ENCODE data around the gene ANGEL1. TPM values are rescaled to one million over a fixed set of nuclear protein-coding genes. Genes with fewer than 3 reads are reported as not detected.
A peak's percentile ranks its signal among the peaks of the same experiment; 100 is the strongest.

ANGEL1 gene
- total and polyA plus RNA-seq, 2 of the 13 experiments (the other 11 are each of a cell fraction or from before 2014, with no cell fraction given) = 14.3 to 20.1 TPM

DNA sequence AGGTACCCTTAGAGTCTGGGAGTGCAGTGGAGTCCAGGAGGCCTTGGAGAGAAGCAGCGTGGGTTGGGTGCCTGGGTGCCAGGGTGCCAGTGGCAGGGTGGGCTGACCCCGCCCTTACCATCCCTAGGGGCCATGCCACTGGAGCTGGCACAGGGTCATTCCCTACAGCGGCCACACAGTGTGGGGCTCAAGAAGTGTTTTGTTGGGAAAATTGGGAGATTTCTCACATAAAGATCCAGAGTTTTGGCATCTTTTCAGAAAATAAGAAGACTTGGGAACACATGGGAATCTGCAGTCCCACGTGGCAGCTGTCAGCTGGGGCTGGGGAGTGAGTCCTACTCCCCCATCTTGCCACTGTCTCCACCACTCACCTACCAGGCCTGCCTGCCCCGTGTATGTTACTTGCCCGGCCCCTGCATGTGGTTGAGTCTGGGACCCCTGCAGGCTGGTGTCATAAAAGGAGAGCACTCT, 47.2 kb downstream of the ANGEL1 start:
- peaks cover 3 to 36% of the 10 kb centered on the region in 2 experiments; a peak in 4 of 5 replicates for H3K27me3 ChIP-seq (ENCODE audit: control insufficient read depth in 1 of 2, insufficient read depth in 2 of 2, low read length in 2 of 2)
- H3K79me2 ChIP-seq (ENCODE audit: insufficient read depth, low read length) = no peaks in the 10 kb centered on the region
- no peaks in the 10 kb centered on the region for H4K20me1 ChIP-seq (ENCODE audit: insufficient read depth, low read length)
- H3K27ac ChIP-seq (ENCODE audit: extremely low read length, insufficient read depth, low read length) = no peak overlapping the region
- no peak for TF ChIP-seq HOXA3 (CRISPR knock-in tag; IDR thresholded peaks at IDR 0.05)
- TF ChIP-seq MNT (IDR thresholded peaks at IDR 0.05) = peak; percentile 95
- DNase-seq (ENCODE audit: low spot score) (no peak), FAIRE-seq (no peak), ATAC-seq (no peak)
- 28% methylated on average over 5 of the region's 6 CpGs for WGBS (ENCODE audit: low lambda C conversion rate)
- POLR2A ChIA-PET = no interaction called here
- CTCF ChIA-PET (ENCODE audit: low intra/inter-chr PET ratio, low total read pairs) = no interaction called here
- H3K4me3 ChIP-seq (replicated peaks in 1 of 3; ENCODE audit: insufficient read depth in 1 of 3, low read depth in 2 of 3, low read length in 3 of 3) = no peak overlapping the region
- H3K36me3 ChIP-seq (replicated peaks in 1 of 2; ENCODE audit: control insufficient read depth in 1 of 2, insufficient read depth in 2 of 2, low read length in 2 of 2) = no peaks in the 10 kb centered on the region
- H3K9ac ChIP-seq (ENCODE audit: insufficient read depth, low read depth, low read length) = no peak overlapping the region
- in situ Hi-C loops (cut with HindIII; ENCODE audit: extremely low pct_ligation_motif_present, low pct_unique_long_range_greater_than_20kb) = no loop called here
- intact Hi-C loops (cut with micrococcal nuclease; ENCODE audit: unreplicated experiment) = no loop called here
- no peak overlapping the region for H3K4me2 ChIP-seq (ENCODE audit: low read depth, low read length)
- BruUV-seq (replicated peaks) = no TSS peak
- no peak overlapping the region for H2AFZ ChIP-seq (ENCODE audit: low read length)
- H3K9me3 ChIP-seq (ENCODE audit: low read length) = no peaks in the 10 kb centered on the region
- 0 out of 2 replicates have a peak, but pooled peaks cover 7% of the 10 kb centered on the region for H3K4me1 ChIP-seq (ENCODE audit: insufficient read depth, low read length)

GRCh38 chr14:76763096-76764041, 49.3 kb downstream of the ANGEL1 start:
- no peak overlapping the region for H3K27ac ChIP-seq (ENCODE audit: extremely low read length, insufficient read depth, low read length)
- no peak overlapping the region for H2AFZ ChIP-seq (ENCODE audit: low read length)
- no peak for DNase-seq (ENCODE audit: low spot score)
- H3K79me2 ChIP-seq (ENCODE audit: insufficient read depth, low read length) = no peaks in the 10 kb centered on the region
- 46% methylated on average over 13 of the region's 14 CpGs for WGBS (ENCODE audit: low lambda C conversion rate)
- 0 out of 2 replicates have a peak, but pooled peaks cover 7% of the 10 kb centered on the region for H3K4me1 ChIP-seq (ENCODE audit: insufficient read depth, low read length)
- FAIRE-seq = no peak
- H3K4me2 ChIP-seq (ENCODE audit: low read depth, low read length) = no peak overlapping the region
- BruUV-seq (replicated peaks) = no TSS peak
- H3K36me3 ChIP-seq (replicated peaks in 1 of 2; ENCODE audit: control insufficient read depth in 1 of 2, insufficient read depth in 2 of 2, low read length in 2 of 2) = no peaks in the 10 kb centered on the region
- H3K9ac ChIP-seq (ENCODE audit: insufficient read depth, low read depth, low read length) = no peak overlapping the region
- H4K20me1 ChIP-seq (ENCODE audit: insufficient read depth, low read length) = no peaks in the 10 kb centered on the region
- in situ Hi-C loops (cut with HindIII; ENCODE audit: extremely low pct_ligation_motif_present, low pct_unique_long_range_greater_than_20kb) = no loop called here
- CTCF ChIA-PET (ENCODE audit: low intra/inter-chr PET ratio, low total read pairs) = no interaction called here
- H3K9me3 ChIP-seq (ENCODE audit: low read length) = no peaks in the 10 kb centered on the region
- peaks cover 3 to 40% of the 10 kb centered on the region in 2 experiments; a peak in 4 of 5 replicates for H3K27me3 ChIP-seq (ENCODE audit: control insufficient read depth in 1 of 2, insufficient read depth in 2 of 2, low read length in 2 of 2)
- no peak overlapping the region for H3K4me3 ChIP-seq (replicated peaks in 1 of 3; ENCODE audit: insufficient read depth in 1 of 3, low read depth in 2 of 3, low read length in 3 of 3)
- TF ChIP-seq ZSCAN12 (CRISPR knock-in tag; IDR thresholded peaks at IDR 0.05) (no peak), ETS1 (CRISPR knock-in tag; IDR thresholded peaks at IDR 0.05) (no peak), CREB1 (IDR thresholded peaks at IDR 0.05) (peak; percentile 72), CREB1 (CRISPR knock-in tag; IDR thresholded peaks at IDR 0.05) (no peak), PLRG1 (conservative IDR thresholded peaks at IDR 0.05) (no peak), IRF9 (CRISPR knock-in tag; IDR thresholded peaks at IDR 0.05; ENCODE audit: borderline replicate concordance) (no peak)
- TF ChIP-seq, protein P1, sequence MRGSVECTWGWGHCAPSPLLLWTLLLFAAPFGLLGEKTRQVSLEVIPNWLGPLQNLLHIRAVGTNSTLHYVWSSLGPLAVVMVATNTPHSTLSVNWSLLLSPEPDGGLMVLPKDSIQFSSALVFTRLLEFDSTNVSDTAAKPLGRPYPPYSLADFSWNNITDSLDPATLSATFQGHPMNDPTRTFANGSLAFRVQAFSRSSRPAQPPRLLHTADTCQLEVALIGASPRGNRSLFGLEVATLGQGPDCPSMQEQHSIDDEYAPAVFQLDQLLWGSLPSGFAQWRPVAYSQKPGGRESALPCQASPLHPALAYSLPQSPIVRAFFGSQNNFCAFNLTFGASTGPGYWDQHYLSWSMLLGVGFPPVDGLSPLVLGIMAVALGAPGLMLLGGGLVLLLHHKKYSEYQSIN (CRISPR knock-in tag; IDR thresholded peaks at IDR 0.05; ENCODE audit: borderline replicate concordance) = no peak
- ATAC-seq = no peak
- intact Hi-C loops (cut with micrococcal nuclease; ENCODE audit: unreplicated experiment) = no loop called here
- POLR2A ChIA-PET = no interaction called here

All from HepG2 (cell line).